ENCODE measurements around the gene AKT1.

Gene AKT1

DNA sequence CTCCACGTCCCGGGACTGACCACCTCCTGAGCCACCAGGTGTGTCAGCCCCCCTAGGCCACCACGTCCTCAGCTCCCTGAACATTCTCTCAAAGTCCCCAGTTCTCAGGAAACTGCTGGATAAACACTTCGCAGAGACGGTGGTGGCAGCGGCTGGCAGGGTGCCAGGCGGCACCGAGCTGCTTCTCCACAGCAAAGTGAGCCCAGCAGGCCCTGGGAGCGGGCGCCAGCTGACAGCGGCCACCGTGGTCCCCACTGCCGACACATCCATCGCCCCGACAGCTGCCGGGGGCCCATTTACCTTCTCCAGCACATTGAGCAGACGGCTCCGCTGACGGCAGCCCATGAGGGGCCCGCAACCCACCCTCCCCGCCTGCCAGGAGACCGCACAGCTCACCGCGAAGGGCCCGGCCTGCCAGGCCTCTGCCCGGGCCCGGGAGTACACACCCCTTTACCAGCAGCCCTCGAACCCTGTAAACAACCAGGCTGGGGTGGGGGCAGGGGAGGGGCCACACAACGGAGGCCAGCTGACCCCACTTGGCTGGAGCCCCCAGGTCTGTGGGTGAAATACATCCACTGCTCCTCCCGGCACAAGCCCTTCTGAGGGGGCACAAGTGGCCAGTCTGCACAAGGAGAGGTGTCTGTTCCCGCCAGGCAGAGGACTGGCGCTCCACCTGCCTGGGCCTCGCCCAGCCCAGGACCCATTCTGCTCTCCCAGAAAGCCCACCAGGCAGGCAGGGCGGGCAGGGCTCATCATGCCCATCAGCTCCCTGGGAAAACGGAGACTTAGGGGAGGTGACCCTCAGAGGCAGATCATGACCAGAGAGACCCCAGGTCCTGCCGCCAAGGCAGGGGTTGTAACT is 10.5 kb downstream of the AKT1 start:
- DNase-seq, result no peak

DNA sequence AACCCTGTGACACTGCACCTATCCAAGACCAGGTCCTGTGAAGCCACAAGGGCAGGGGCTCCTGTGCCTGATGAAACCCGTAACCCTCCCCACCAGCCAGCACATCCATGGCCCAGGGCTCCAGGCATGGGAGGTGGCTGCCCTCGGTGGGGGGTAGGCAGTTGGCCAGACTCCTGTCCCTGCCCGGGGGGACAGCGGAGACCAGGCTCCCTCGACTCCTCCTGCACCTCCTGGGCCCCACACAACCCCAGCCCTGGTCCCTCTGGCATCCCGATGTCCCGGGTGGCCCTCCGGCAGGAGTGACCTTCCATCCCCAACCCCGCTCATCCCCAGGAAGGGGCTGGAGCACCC is 11.4 kb downstream of the AKT1 start:
- no peak for DNase-seq

DNA sequence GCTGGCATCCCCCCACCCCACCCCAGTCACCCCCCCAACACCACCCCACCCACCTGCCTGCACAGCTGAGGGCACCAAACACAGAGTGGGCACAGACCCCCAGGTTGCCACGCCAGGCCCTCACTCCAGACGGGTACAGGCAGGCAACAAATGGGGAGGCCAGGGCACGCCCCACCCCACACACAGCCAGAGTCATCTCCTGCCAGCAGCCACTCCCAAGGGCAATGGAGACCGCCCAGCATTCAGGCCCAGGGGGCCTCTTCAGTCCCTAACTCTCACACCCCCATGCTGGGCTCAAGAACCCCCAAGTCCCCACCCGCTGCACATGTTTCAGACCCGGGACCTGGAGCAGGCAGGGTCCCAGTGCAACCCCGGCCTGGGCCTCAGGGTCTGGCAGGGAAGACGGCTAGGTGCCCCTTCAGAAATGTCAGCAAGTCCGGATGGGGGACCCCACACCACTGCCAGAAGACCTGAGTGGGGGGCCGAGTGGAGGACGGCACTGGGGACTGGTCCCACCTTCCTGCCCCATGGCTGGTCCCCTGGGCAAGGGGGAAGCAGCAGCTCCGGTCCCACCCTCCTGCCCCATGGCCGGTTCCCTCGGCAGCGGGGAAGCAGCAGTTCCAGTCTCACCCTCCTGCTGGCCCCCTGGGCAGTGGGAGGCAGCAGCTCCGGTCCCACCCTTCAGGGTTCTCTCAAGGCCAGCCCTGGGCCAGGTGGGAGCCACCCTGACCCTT is 11.9 kb downstream of the AKT1 start:
- DNase-seq, result no peak

- DNase-seq, result no peak
Measured at GRCh38 chr14:104782808-104783139, 12.8 kb downstream of the AKT1 start.

- no peak for DNase-seq
Measured at GRCh38 chr14:104782086-104782807, 13.3 kb downstream of the AKT1 start.

DNA sequence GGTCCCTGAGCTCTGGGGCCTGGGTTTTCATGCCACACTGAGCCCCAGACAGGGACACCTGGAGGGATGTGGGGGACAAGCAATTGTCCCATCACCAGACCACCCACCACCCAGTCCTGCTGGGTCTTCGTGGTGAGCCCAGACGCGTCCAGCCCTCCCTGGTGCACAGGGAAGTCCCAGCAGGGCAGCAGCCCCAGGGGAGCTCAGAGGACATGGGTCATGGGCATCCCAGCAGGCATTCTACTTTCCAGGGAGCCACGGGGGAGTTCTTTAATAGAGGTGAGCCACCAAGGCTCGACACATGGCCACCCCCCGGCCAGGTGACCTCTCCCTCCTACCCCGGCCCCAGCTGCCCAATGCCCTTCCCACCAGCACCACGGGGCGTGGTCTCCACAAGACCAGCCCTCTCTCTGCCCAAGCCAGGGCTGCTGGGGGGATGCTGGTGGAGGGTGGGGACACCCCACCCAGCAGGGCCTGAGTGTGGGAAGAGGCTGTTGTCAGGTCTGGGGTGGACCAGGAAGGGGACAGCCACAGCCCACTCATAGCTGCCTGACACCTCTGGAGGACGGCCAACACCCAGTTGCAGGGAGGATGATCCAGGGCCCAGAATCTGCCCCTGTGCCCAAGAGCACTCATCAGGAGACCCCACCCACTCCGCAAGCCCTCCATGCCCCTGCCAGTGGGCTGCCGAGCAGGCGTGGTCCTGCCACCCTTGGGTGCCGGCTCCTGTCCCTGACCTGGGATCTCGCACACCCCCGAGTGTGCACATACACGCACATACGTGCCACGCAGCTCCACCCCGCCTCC is 14.1 kb downstream of the AKT1 start:
- no peak for DNase-seq

DNA sequence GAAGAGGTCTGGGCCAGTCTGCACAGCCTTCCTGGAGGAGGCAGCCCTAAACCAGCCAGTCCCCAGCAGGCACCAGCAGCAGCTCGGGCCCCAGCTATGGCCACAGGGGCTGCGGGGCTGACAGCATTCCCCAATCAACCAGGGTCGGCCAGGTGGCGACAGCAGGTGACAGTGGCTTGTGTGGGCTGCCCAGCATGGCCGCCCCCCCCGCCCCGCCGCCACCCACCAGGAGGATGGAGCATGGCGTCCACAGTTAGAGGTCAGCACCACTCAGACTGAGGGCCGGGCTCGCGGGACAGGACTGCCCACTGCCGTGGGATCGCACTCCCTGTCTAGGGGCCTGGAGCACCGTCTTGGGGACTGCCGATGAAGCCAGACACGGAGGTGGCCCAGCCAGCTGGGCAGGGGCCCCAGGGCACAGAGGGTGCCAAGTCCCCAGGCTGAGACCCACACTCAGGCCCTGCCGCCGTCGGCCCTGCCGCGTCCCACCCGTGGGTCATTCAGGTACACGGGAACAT is 15.0 kb downstream of the AKT1 start:
- no peak for DNase-seq

DNA sequence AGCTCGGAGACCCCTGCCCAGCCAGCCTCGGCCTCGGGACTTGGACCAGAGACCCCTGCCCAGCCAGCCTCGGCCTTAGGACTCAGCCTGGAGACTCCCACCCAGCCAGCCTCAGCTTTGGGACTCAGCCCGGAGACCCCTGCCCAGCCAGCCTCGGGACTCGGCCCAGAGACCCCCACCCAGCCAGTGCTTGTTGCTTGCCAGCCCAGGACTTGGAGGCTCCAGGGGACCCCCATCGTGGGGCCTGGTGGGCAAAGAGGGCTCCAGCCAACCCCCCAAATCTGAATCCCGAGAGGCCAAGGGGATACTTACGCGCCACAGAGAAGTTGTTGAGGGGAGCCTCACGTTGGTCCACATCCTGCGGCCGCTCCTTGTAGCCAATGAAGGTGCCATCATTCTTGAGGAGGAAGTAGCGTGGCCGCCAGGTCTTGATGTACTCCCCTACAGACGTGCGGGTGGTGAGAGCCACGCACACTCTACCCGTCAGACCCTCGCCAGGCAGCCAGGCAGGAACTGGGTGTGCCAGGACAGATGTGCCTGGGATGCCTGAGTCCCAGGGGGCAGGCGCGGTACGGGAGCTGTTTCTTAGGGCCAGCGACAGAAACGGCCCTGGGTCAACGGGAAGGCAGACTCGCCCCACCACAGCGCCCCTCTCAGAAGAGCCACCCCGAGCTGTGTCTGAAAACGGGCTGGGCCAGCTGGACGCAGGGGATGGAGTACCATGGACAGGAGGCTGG is 15.6 kb downstream of the AKT1 start:
- no peak for DNase-seq

DNA sequence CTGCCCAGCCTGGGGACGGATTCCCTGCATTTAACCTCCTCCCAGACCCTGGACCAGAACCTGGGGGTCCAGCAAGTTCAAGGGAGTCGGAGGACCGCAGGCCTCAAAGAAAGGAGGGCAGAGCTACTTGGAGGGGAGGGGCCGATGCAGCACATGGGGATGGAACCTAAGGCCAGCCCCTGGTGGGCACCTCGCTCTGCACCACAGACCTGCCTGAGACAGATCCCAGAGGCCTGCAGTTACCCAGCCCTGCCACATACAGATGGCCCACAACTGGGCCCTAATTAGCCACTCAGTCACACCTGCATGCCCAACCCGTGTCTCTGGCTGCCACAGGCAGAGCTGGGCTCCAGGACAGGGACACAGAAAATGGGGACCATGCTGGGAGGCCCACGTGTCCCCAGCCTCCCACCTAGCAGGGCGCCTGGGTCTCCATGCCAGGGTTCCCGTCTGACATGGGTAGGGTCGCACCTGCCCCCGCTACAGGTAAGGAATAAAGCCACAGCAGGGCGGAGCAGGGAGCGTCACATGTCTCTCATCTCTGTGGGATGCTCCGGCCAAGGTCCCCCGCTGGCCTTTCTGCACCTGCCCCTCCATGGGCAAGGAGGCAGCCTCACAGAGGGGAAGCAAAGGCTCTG is 16.7 kb downstream of the AKT1 start:
- no peak for DNase-seq

DNA sequence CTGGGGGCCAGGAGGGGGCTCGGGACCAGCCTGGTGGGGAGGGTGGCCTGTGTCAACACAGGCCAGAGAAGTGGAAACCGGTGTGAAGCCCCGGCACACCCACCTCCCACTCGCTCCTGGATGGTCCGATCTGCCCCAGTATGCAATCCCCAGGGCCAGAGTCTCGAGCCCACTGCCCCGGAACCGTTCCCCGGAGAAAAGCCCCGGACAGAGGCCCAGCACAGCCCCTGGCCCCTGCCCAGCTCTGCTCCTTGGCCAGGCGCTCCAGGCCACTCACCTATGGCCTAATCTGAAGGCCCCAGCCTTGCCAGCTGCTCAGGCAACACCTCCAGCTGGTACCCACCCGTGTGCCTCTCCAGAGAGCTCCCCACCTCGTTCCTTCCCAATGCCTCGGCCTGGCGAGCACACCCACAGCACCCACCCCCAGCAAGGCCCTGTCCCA is 17.7 kb downstream of the AKT1 start:
- DNase-seq, result no peak

- DNase-seq, result no peak
Measured at GRCh38 chr14:104776961-104777807, 18.4 kb downstream of the AKT1 start.

DNA sequence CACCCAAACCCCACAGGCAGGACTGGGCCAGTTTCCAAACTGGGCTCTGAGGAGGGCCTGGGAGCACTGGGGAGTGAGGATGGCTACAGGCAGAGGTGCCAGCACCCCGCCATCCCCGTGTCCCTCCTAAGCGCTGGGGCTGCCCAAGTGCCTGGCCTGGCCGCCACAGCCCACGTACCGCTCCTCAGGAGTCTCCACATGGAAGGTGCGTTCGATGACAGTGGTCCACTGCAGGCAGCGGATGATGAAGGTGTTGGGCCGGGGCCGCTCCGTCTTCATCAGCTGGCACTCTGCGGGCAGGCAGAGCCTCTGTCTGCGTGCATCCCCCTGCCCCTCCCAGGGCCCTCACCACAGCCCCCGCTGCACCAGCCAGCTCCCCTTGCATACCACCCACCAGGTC is 19.1 kb downstream of the AKT1 start:
- no peak for DNase-seq

GRCh38 chr14:104775073-104775489 is 20.5 kb downstream of the AKT1 start:
- no peak for DNase-seq

GRCh38 chr14:104774453-104775072 is 21.0 kb downstream of the AKT1 start:
- no peak for DNase-seq

DNA sequence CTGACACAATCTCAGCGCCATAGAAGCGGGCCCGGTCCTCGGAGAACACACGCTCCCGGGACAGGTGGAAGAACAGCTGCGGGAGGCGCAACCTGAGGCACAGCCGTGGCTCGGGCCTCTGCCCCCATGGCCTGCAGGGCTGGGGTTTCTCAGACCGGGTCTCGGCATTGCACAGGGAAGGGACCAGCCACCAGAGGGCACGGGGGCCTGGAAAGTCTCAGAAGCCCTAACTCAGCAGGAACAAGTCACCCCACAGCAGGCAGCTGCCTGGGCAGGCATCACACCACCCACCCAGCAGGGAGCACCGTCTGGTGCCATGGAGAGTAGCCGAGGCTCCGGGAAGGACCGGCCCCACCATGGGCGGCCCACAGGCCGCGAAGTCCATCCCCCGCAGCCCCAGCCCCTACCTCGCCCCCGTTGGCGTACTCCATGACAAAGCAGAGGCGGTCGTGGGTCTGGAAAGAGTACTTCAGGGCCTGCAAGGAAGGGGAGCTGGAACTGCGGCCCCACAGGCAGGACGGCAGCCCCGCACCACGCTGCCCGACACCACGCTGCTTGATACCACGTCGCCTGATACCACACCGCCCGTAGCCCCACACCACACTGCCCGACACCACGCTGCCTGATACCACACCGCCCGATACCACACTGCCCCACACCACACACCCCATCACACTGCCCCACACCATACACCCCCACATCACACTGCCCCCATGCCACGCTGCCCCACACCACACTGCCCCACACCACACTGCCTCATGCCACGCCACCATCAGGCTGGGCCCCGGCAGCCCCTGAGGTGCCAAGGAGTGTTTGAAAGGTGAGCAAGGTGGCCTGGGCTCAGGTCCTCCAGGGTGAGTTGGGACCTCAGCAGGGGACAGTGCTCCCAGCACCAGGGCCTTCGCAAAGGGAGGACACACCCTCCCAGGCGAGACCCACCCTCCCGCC is 21.8 kb downstream of the AKT1 start:
- no peak for DNase-seq

DNA sequence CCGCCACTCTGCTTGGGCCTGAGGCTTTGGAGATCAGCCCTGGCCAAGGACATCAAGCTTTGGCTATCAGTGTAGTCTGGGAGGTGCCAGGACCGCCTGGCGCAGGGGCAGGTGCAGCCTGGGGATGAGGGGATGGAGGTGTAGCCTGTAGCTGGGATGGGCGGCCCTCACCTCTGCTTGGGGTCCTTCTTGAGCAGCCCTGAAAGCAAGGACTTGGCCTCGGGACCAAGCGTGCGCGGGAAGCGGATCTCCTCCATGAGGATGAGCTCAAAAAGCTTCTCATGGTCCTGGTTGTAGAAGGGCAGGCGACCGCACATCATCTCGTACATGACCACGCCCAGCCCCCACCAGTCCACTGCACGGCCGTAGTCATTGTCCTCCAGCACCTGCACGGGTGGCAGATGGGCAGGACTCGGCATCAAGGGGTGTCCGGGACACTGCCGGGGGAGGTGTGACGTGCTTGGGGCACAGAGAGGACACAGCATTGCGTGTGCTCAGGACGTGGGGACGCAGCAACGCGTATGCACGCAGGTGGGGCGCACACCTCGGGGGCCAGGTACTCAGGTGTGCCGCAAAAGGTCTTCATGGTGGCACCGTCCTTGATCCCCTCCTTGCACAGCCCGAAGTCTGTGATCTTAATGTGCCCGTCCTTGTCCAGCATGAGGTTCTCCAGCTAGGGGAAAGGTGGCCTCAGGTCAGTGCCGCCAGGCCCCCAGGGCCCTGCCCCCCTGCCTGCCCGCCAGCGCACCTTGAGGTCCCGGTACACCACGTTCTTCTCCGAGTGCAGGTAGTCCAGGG is 22.6 kb downstream of the AKT1 start:
- no peak for DNase-seq

GRCh38 chr14:104771918-104772706 is 23.4 kb downstream of the AKT1 start:
- DNase-seq, result no peak
